ENCODE measurements around the gene FAM13A.

DNA sequence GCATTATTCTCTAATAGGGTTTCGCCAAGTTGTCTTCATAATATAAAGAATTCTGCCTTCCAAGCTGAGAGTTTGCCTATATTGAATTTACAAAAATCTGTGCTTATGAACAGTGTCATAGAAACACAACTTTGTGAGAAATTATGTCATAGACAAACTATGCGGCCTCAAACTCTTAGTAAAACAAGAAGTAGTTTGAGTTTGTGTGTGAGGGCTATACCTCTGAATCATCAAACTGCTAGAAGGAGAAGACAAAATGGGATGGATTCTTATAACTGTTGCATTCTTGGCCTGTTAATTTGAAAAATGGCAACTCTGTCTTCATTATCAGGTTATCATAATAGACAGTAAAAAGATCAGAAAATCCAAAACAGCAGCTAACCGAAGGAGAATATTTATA is 313.3 kb downstream of the FAM13A start:
- TF ChIP-seq, protein P1, sequence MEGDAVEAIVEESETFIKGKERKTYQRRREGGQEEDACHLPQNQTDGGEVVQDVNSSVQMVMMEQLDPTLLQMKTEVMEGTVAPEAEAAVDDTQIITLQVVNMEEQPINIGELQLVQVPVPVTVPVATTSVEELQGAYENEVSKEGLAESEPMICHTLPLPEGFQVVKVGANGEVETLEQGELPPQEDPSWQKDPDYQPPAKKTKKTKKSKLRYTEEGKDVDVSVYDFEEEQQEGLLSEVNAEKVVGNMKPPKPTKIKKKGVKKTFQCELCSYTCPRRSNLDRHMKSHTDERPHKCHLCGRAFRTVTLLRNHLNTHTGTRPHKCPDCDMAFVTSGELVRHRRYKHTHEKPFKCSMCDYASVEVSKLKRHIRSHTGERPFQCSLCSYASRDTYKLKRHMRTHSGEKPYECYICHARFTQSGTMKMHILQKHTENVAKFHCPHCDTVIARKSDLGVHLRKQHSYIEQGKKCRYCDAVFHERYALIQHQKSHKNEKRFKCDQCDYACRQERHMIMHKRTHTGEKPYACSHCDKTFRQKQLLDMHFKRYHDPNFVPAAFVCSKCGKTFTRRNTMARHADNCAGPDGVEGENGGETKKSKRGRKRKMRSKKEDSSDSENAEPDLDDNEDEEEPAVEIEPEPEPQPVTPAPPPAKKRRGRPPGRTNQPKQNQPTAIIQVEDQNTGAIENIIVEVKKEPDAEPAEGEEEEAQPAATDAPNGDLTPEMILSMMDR (IDR thresholded peaks at IDR 0.05; ENCODE audit: insufficient read depth, low read length, poor library complexity, severe bottlenecking): no peak
- no peak for TF ChIP-seq EZH2phosphoT487 (conservative IDR thresholded peaks at IDR 0.05; ENCODE audit: low read length)
